Neuron (in vitro differentiated cells): ENCODE data around the gene OXCT2.
A peak's percentile ranks its signal among the peaks of the same experiment; 100 is the strongest.
"Not testable (repeated sequence)": the region's sequence is repeated elsewhere in the genome, so short reads cannot be mapped to it uniquely, and the experiment has no call there.

Source experiments
- H2AFZ ChIP-seq: one replicate; pipeline ENCODE4 v1.6.1; 2013; ENCODE audit warnings: low read depth, mild to moderate bottlenecking, inconsistent platforms, low read length, moderate library complexity
- H3K27me3 ChIP-seq: one replicate; pipeline ENCODE4 v1.6.1; 2013; ENCODE audit warnings: low read length; ENCODE audit not compliant: insufficient read depth
- H3K36me3 ChIP-seq: one replicate; pipeline ENCODE4 v1.6.1; 2013; ENCODE audit warnings: low read length; ENCODE audit not compliant: insufficient read depth
- H3K4me1 ChIP-seq: one replicate; pipeline ENCODE4 v1.6.1; 2013; ENCODE audit warnings: low read length; ENCODE audit not compliant: insufficient read depth
- H3K4me3 ChIP-seq: 2 replicates; pipeline ENCODE4 v1.5.1; 2013; ENCODE audit warnings: mild to moderate bottlenecking, low read length, moderate library complexity
- H3K9me3 ChIP-seq: one replicate; pipeline ENCODE4 v1.6.1; 2013; ENCODE audit warnings: low read length

The OXCT2 gene

GRCh38 chr1:39798859-39799769, 28.0 kb upstream of the OXCT2 start:
- not testable (repeated sequence) for H3K4me1 ChIP-seq, H2AFZ ChIP-seq, H3K4me3 ChIP-seq, H3K36me3 ChIP-seq, H3K27me3 ChIP-seq, H3K9me3 ChIP-seq

GRCh38 chr1:39795651-39796050, 24.5 kb upstream of the OXCT2 start:
- Histone ChIP-seq H3K4me1 (no peaks in the 10 kb centered on the region), H3K36me3 (no peaks in the 10 kb centered on the region), H3K4me3 (no peak overlapping the region), H2AFZ (no peak overlapping the region), H3K9me3 (peaks cover 3% of the 10 kb centered on the region), H3K27me3 (peaks cover 15% of the 10 kb centered on the region)

GRCh38 chr1:39791838-39792237, 20.7 kb upstream of the OXCT2 start:
- Histone ChIP-seq H3K36me3 (no peaks in the 10 kb centered on the region), H3K27me3 (peaks cover 44% of the 10 kb centered on the region), H2AFZ (no peak overlapping the region), H3K4me1 (no peaks in the 10 kb centered on the region), H3K4me3 (no peak overlapping the region), H3K9me3 (peaks cover 3% of the 10 kb centered on the region)

- no peak overlapping the region for H2AFZ ChIP-seq
- no peak overlapping the region for H3K4me3 ChIP-seq
- H3K36me3 ChIP-seq, result no peaks in the 10 kb centered on the region
- H3K27me3 ChIP-seq, result peaks cover 58% of the 10 kb centered on the region
- peaks cover 6% of the 10 kb centered on the region for H3K4me1 ChIP-seq
- peaks cover 3% of the 10 kb centered on the region for H3K9me3 ChIP-seq
Measured at GRCh38 chr1:39789571-39790110, 18.5 kb upstream of the OXCT2 start.

- Histone ChIP-seq H3K36me3 (no peaks in the 10 kb centered on the region), H3K4me1 (peaks cover 6% of the 10 kb centered on the region), H3K4me3 (peak within 1 kb of the TSS; percentile 27), H3K27me3 (peaks cover 58% of the 10 kb centered on the region), H3K9me3 (peaks cover 3% of the 10 kb centered on the region), H2AFZ (peak within 1 kb of the TSS; percentile 77)
Measured at GRCh38 chr1:39788758-39789570, 17.8 kb upstream of the OXCT2 start, which contains the start of gene BMP8B. TSS of gene BMP8B (minus strand) at chr1:39788865. CDS start at chr1:39788485, 380 bp downstream.

- Histone ChIP-seq H3K27me3 (peaks cover 58% of the 10 kb centered on the region), H2AFZ (no peak overlapping the region), H3K36me3 (no peaks in the 10 kb centered on the region), H3K4me3 (peak overlapping the region; percentile 27), H3K9me3 (peaks cover 3% of the 10 kb centered on the region), H3K4me1 (peaks cover 6% of the 10 kb centered on the region)
Measured at GRCh38 chr1:39788426-39788757, 17.2 kb upstream of the OXCT2 start.

GRCh38 chr1:39787964-39788363, 16.8 kb upstream of the OXCT2 start:
- H3K36me3 ChIP-seq, H3K4me1 ChIP-seq, H3K4me3 ChIP-seq, H2AFZ ChIP-seq, H3K9me3 ChIP-seq: not testable (repeated sequence)
- H3K27me3 ChIP-seq, result peaks cover 58% of the 10 kb centered on the region

- H3K4me1 ChIP-seq, result peaks cover 6% of the 10 kb centered on the region
- no peak overlapping the region for H2AFZ ChIP-seq
- peaks cover 1% of the 10 kb centered on the region for H3K9me3 ChIP-seq
- no peaks in the 10 kb centered on the region for H3K36me3 ChIP-seq
- no peak overlapping the region for H3K4me3 ChIP-seq
- H3K27me3 ChIP-seq, result peaks cover 56% of the 10 kb centered on the region
Measured at GRCh38 chr1:39787468-39787867, 16.3 kb upstream of the OXCT2 start.

- H3K4me1 ChIP-seq, H3K36me3 ChIP-seq, H3K9me3 ChIP-seq, H3K4me3 ChIP-seq, H2AFZ ChIP-seq: not testable (repeated sequence)
- peaks cover 55% of the 10 kb centered on the region for H3K27me3 ChIP-seq
Measured at GRCh38 chr1:39787108-39787375, 15.9 kb upstream of the OXCT2 start.

GRCh38 chr1:39786303-39787107, 15.4 kb upstream of the OXCT2 start:
- H3K27me3 ChIP-seq, result peaks cover 52% of the 10 kb centered on the region
- H3K36me3 ChIP-seq, H3K9me3 ChIP-seq, H3K4me3 ChIP-seq, H2AFZ ChIP-seq, H3K4me1 ChIP-seq: not testable (repeated sequence)

- H3K27me3 ChIP-seq, result peaks cover 34% of the 10 kb centered on the region
- not testable (repeated sequence) for H3K9me3 ChIP-seq, H3K4me3 ChIP-seq, H3K4me1 ChIP-seq, H3K36me3 ChIP-seq, H2AFZ ChIP-seq
Measured at GRCh38 chr1:39782685-39783084, 11.5 kb upstream of the OXCT2 start.

- Histone ChIP-seq H3K9me3 (no peaks in the 10 kb centered on the region), H3K36me3 (no peaks in the 10 kb centered on the region), H3K4me1 (peaks cover 6% of the 10 kb centered on the region), H3K27me3 (peaks cover 33% of the 10 kb centered on the region), H2AFZ (no peak overlapping the region), H3K4me3 (no peak overlapping the region)
Measured at GRCh38 chr1:39782103-39782502, 11.0 kb upstream of the OXCT2 start.

- Histone ChIP-seq H3K4me1 (peaks cover 6% of the 10 kb centered on the region), H3K9me3 (no peaks in the 10 kb centered on the region), H2AFZ (no peak overlapping the region), H3K4me3 (no peak overlapping the region), H3K36me3 (no peaks in the 10 kb centered on the region), H3K27me3 (peaks cover 27% of the 10 kb centered on the region)
Measured at GRCh38 chr1:39781349-39781715, 10.2 kb upstream of the OXCT2 start.
